HG03342 (cell line): Measurements from ENCODE around the gene TMEM231.
"Not testable (repeated sequence)": the region's sequence is repeated elsewhere in the genome, so short reads cannot be mapped to it uniquely, and the experiment has no call there.

Experiments used
- ATAC-seq: cut with Tn5 transposase; IDR thresholded peaks from one replicate; pipeline ENCODE4 v1.9.1; 2021; ENCODE audit warnings: mild to moderate bottlenecking, moderate library complexity; ENCODE audit not compliant: unreplicated experiment

TMEM231 gene, protein sequence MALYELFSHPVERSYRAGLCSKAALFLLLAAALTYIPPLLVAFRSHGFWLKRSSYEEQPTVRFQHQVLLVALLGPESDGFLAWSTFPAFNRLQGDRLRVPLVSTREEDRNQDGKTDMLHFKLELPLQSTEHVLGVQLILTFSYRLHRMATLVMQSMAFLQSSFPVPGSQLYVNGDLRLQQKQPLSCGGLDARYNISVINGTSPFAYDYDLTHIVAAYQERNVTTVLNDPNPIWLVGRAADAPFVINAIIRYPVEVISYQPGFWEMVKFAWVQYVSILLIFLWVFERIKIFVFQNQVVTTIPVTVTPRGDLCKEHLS

DNA sequence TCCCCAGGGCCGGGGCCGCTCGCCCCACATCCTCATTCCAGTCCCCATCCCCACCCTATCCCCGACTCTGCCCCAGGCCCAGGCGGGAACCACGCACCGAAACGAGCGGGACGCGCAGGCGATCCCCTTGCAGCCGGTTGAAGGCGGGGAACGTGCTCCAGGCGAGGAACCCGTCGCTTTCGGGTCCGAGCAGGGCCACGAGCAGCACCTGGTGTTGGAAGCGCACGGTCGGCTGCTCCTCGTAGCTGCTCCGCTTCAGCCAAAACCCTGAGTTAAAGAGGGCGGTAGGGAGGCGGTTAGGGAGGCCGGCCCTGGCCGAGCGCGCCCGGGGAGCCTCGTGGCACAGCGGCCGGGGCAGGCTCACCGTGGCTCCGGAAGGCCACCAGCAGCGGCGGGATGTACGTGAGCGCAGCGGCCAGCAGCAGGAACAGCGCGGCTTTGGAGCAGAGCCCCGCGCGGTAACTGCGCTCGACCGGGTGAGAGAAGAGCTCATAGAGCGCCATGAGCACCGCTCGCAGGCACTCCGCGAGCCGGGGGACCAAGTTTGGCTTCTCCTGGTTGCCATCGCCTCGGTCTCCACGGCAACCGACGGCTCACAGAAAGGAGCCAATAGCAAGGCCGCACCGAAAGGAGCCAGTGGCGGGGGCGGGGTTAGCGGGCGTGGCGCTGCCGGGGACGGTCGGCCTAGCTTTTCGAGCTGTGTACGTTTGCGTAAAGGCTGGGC lies at the start of gene TMEM231:
Gene TMEM231, minus strand, starts transcription at position 546 of the 724 bp plus-strand sequence. Its CDS starts 43 bp downstream, at position 503.
- peak; percentile 95 for ATAC-seq

DNA sequence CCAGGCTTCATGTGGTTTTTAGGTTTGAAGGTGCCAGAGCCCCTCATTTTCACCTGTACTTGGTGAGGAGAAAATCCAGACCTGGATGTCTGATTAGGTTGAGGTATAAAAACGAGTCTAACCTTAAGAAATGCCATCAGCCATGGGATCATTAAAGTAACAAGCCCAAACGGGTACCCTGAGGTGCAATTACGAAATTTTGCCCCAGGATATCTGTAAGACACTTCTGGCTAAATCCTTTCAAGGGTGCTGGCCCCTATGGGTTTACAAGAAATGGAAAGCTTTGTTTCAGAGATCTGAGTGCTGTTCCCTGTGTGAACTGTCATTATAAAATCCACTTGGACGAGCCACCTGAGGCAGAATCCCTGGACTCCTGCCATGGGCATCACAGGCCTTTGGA lies 47.2 kb upstream of the TMEM231 start:
- no peak for ATAC-seq

DNA sequence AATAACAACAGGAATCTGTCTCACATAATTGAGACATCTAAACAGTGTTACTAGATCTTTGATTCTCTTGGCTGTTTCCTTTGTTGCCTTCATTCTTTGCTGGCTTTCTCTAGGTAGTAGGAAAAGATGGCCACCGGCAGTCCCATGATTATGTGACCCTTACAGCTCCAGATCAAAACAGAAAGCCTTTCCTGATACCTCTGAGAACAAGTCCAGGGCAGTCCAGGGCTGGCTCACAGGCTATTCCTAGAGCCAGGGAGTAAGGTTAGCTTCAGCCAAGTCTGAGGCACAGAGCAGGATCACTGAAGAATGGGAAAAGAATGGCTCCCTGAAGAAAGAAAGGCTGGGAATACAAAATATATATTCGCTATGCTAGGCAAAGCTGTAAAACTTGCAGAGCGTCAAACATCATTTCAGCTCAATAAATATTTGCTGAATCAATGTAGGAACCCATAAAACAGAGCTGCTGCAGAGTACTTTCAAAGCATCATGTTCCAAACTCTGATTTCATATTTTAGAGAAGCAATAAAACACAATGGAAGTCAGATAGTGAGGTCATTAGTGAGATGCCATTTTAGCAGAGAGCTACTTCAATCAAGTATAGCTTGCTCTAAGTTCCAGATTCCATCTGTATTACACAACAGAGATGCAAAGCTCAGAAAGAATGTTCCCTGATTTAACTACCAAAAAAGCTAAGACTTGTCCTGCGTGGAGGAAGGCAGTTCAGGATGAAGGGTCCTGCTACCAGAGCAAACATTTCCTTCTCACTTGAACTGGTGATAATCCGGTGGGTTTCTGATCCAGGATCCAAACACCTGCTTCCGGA lies 43.6 kb upstream of the TMEM231 start:
- ATAC-seq = no peak

DNA sequence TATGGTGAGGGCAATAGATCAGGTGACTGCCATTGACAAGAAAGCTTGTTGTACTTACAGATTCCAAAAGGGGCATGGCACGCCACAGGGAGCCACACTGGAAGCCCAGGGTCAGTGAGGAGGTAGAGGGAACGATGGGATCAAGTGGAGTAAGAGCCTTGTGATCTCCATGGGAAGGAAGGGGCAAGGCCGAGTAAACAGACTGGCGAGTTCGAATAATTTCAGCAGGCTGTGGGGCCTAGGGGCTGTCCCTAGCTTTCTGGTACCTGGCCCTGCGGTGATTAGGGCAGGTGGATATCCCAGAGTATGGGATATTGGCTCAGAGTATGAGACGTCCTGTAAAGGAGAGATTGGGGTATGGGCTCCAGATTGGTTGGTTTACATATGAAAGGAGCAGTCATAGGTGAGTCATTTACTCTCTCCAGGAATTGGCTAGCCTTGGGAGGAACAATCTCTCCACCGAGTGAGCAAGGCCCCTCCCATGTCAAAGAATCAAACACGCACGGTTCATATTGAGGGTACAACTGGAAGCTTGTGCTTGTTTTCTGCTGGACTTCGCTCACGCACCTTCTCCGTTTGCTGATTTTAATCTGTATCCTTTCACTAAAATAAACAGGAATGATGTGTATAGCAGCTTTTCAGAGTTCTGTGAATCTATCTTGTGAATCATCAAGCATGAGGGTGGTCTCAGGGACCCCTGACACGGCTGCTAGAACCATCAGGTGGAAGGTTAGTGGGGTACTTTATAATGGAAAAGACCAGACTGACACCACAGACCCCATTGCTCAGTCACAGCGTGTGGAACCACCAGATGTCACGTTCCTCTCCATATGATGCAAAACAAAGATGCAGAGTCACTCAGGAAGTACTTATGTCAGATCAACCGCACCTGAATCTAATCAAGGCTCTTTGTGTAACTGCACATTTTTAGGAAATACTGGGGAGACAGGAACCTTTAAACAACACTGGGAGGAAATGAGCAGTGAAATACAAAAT lies 38.1 kb upstream of the TMEM231 start:
- no peak for ATAC-seq

DNA sequence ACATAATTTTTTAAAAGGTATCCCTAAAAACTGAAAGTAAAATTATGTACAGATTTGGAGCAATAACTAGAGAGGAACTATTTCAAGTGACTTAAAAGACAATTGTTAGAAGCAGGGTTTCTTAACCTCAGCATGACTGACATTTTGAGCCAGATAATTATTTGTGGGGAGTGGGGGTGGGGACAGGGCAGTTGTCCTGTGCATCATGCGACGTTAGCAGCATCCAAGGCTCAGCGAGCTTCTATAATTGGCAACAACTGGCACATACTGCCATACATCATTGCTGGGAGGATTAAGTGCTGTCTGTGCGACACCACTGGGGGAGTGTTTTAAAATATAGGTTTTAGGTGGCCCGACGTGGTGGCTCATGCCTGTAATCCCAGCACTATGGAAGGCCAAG lies 37.3 kb upstream of the TMEM231 start:
- no peak for ATAC-seq

DNA sequence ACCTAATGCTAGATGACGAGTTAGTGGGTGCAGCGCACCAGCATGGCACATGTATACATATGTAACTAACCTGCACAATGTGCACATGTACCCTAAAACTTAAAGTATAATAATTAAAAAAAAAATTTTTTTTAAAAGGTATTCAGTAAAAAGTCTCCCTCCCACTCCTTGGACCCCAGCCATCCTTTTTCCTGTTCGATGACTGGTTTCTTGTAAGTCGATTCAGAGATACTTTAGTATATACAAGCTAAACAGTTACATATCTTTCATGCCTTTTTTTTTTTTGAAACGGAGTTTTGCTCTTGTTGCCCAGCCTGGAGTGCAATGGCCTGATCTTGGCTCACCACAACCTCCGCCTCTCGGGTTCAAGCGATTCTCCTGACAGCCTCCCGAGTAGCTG lies 35.9 kb upstream of the TMEM231 start:
- not testable (repeated sequence) for ATAC-seq

DNA sequence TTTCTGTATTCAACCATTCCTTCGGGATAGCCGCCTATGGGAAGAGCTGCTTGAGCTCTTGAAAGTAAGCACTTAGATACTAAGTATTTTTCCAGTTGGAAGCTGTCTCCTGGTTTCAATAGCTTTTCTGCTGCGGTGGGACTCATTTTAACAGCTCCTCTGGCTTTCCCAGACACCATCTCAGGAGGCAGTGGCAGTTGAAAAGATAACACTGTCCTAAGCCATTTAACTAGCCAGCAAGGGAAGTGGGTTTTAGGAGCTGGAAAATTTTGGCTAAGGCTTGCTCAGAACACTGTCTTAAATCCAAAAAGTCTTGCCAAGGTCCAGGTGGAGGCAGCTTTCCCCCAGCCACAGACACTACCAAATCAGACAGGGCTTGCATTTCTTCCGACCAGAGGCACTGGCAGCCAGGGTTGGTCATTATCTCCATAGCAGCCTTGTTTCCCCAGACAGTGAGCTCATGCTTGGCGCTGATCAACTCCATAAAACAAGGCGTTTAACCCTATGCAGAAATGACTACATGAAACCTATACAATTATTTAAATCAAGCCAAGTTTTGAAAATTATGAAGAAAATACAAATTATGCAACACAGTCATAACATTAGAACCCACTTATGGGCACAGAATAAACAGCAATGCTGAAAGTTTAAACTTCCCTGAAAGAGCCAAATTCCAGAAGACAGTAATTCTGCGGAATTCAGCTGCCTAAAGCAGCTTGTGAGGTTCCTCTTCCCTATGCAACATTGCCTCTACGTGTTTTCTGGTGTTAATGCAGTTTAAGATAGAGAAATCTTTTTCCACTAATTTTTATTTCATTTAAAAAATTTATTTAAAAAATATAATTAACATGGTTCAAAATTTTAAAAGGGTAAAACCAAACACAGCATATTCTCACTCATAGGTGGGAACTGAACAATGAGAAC lies 35.1 kb upstream of the TMEM231 start:
- no peak for ATAC-seq

DNA sequence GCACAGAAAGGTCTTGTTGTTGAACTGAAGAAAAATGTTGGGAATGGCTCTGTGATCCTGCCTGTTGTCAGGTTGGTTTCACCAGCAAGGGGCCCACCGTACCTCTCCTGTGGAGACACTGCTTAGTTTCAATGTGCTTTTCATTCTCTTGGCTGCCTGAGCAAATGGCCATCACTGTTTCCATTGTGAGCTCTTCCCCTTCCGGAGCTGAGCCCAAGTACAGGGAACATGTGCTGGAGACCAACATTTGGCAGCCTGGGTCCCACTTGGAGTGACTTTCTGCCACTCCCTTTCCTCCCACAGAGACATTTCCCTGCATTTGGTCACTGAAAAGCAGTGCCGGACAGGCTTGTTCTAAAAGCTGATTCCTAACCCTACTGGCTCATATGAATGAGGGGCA lies 33.3 kb upstream of the TMEM231 start:
- no peak for ATAC-seq

DNA sequence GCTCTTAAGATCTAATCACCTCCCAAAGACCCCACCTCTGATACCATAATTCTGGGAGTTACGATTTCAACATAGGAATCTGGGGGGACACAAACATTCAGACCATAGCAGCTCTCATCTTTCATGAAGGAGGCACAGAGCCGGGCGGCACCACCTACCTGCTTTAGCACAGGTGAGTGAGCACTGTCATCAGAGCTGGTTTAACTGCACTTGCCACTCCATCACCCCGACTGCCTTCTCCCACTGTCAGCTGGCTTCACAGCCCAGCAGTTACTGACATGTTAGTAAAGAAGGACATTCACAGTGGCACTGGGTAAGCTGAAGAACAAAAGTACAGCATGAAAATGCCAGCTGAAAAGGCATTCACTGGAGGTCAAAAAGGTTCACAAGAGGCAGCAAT lies 32.7 kb upstream of the TMEM231 start:
- ATAC-seq = no peak

DNA sequence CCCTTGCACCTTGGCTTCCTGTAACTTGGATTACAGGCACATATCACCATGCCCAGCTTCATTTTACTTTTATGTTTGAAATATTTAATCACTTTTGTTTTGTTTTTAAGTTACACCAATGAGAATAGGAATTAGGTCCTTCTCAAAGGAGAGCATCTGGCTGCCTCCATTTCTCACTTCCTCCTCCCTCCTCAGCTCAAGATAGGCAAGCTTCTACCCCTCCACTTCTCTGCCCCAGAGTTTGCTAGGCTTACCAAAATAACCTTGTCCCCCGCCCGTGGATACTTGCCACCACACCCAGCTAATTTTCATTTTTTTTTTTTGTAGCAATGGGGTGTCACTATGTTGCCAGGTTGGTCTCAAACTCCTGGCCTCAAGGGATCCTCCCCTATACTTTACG lies 28.1 kb upstream of the TMEM231 start:
- no peak for ATAC-seq

DNA sequence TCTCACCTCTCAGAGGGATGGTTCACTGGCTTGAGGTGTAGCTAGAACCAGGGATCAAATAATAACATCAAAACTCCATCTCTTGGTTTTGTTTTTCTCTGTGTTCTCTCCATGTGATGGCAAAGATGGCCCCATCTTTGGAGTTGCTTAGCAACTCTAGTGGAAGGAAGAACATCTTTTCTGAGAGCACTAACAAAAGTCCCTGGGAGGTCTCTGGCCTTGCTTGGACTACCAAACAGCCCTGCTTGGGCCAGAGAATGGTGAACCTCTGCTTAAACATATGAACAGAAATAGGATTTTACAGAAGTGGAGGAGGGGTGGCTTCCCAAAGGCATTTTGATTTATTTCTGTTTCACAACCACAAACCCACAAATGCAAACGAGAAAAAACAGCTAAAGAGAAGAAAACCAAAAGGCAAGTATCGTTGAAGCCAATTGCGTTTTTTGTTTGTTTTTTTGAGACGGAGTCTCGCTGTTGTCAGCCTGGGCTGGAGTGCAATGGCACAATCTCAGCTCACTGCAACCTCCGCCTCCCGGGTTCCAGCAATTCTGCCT lies 23.3 kb upstream of the TMEM231 start:
- ATAC-seq = peak; percentile 41

DNA sequence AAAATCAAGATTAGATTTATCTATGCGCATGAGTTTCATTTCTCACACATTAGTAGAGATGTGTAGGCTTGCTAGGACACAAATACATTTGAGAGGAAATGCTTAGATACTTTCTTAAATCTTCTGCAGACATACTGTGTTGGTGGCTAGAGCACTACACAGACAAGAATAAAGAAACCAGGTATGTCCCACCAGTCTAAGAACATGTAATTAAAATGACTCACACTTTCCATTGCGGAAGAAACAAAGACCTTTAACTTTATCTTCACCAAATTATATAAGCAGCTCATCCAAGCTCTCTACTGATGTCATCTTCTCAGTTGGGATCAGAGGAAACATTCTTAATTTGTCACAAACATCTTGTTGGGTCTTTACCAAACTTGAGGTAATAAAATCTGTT lies 22.7 kb upstream of the TMEM231 start:
- ATAC-seq = no peak

DNA sequence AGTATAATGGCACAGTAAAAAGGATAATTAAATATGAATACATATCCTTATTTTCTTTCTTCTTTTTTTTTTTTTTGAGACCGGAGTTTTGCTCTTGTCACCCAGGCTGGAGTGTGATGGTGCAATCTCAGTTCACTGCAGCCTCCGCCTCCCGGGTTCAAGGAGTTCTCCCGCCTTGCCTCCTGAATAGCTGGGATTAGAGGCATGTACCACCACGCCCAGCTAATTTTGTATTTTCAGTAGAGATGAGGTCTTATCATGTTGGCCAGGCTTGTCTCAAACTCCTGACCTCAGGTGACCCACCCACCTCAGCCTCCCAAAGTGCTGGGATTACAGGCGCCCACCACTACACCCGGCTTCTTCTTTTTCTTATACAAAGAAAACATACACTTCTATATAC lies 22.2 kb upstream of the TMEM231 start:
- ATAC-seq = no peak

DNA sequence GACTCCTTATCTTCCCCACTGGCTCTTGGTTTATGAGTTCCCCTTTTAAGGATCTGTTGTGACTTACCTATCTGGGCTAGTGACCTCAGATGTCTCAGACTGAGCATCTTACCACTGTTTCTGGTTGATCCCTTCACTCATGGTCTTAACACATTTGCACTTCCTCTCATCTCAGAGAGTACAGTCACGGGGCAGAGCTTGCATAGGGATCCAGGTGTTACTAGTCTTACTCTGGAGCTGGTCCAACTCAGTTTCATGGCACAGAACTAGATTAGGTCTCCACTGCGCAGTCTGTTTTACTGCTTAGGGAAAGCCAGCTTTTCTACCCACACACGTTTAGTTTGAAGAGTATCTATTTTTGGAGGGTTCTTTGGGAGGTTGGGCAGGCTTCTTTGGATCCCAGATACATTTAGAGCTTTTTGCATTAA lies 20.3 kb upstream of the TMEM231 start:
- peak; percentile 68 for ATAC-seq

DNA sequence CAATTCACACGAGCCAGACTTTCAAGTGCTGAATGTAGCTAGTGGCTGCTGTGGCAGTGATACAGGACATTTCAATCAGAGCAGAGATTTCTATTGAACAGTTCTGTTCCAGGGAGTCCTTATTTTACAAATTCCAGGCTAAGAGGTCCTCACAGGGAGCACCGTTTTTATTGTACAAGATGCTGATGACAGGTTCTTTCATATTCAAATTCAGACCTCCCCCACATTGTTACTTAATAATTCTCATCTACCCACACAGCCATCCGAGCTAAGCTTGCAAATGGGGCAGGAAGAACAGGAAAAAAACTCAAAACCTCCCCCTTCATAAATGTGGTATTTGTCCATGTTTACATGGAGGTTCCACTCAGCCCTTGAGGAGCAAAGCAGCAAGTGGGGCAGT lies 19.9 kb upstream of the TMEM231 start:
- ATAC-seq = no peak

DNA sequence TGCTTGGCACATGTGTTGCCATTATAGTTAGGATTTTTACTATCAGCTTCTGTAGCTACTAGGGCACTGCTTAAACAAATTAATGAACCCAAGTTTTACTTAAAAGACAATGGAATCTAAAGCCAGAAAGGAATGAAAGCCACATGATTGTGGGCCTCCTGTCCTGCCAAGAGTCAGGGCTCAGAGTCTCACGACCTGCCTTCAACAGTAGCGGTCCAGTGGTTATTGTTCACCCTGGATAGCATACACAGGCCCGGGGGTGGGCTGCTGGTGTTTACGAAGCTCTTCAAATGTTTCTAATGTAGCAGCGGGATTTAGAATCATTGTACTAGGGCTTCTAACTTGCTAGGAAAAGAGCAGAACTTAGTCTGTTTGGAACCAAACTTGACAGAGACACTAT lies 17.9 kb upstream of the TMEM231 start:
- no peak for ATAC-seq

DNA sequence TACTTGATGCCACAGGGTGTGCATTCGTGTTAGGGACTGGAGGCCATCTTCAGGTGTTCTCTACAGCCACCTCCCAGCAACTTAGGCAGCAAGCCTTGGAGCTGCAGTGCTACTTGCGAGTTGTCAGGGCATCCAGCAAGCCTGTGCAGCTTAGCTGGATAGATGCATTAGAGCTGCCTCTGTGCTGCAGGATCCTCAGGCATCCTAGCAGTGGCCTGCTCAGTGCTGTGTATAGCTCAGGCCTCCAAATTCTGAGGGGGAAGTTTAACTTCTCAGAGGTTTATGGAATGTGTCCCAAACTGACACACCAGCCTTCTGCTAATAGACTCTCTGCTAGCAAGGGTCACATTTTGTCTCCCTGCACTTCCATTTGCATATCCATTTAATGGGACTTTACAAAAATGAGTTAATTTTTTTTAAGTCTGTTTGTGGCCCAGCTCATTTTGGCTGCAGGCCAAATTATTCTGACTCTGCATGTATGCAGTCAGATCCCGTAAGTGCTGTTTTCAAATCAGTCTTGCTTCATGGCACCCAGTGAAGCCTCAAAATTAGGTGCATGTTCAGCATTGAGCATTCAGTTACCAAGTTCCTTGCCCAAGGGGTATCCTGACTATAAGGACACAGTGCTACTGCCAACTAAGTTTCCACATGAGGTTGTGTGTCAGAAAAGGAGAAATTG lies 17.0 kb upstream of the TMEM231 start:
- no peak for ATAC-seq

DNA sequence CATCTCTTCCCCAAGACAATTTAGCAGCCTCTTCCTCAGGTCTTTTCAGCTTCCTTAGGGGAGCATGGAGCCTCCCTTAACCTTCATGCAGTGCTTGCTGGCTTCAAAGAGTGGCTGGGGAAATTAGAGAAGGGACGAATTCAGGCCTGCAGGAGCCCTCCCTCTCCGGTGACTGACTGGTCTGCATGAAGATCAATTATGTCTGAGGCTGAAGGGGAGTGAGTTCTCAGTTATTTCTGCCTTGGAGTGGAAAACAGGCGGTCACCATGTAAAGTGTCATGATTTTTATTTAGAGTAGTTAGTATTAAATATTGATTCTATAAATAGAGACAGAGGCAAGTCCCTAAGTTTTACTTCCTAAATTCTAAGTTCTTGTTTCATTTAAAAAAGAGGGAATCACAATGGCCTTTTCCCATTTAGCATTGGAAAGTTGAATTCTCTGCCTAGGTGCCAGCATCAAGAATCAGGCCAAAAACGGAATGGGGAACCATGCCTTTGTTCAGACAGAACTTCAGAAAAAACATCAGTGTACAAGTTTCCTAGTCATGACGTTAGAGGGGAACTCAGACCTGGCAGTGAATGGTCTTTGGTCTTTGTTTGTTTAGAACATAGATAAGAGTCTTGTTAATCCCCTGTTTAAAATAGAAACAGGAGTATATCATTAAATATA lies 14.5 kb upstream of the TMEM231 start:
- peak; percentile 23 for ATAC-seq
